HG03066 (cell line): ENCODE results near the gene NDUFS7.

ENCODE experiments used
- ATAC-seq: cut with Tn5 transposase; IDR thresholded peaks from one replicate; pipeline ENCODE4 v1.9.1; 2021; ENCODE audit warnings: low read depth; ENCODE audit not compliant: unreplicated experiment

The NDUFS7 gene

GRCh38 chr19:1384478-1385110 lies 887 bp downstream of the NDUFS7 start:
- ATAC-seq: no peak

- ATAC-seq: no peak
Observed at GRCh38 chr19:1385816-1386215, 2.1 kb downstream of the NDUFS7 start.

DNA sequence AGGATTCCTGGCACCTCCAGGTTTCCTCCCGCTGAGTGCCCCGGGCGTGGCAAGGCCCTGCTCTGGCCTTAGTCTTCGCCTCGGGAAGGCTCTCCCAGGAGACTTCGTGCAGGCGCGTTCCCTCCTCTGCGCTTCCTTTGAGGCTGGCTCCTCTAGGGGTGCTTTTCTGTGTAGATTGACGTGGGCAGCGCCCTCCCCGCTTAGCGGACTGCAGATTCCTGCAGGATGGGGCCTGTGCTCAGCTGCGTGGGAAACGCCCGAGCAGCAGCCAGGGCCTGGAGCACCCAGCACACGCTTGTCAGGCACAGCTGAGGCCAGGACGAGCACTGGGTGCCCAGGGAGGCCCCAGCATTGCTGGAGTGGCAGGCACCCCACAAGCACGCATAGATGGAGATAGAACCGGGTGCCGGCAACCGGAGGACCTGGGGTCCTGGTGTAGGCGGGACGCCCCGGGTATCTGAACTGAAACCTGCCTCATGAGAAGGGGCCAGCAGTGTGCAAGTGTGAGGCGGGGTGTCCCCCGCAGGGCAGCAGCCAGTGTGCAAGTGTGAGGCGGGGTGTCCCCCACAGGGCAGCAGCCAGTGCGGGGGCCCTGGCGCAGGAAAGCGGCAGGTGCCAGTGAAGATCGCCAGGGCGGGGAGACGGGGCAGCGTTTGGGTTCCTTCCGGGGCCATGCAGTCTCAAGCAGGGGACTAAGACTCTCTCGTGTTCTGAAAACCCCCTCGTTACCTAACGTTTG lies 3.4 kb downstream of the NDUFS7 start:
- ATAC-seq: no peak

DNA sequence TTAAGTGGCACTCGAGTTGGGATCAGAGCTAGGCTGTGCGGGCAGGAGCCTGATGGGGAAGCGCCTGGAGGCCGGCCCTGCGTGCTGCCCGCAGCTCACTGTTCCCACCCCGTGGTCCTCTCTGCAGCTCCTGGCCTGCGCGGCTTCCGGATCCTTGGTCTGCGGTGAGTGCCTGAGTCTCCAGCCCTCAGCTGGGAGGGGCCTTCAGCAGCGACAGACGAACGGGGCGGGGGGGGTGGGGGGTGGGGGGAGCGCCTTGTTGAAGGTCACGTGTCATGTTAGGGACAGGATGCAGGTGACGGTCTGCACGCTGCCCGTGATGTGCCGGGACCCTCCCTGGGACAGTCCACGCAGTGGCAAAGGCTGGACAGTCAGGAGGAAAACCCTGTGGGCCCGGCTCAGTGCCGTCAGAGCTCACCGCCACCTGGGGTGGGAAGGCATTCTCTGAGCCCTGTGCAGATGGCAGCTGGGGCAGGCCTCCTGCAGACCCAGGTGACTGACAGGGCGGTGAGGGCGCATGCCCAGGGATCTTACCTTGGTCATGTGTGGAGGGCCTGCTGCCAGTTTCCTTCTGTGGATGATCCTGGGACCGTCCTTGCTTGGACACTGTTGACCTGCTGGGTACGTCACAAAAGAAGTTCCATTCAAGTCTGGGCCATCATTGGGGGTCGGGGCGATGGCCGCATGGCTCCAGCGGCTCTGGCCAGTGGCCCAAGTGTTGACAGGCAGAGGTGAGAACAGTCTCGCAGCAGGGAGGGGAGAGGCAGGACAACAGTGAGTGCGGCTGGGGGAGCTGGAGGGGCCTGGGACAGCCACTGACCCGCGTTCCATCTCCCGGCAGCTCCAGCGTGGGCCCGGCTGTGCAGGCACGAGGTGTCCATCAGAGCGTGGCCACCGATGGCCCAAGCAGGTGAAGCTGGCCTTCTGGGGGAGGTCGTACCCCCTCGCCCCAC lies 4.3 kb downstream of the NDUFS7 start:
- no peak for ATAC-seq

- ATAC-seq: no peak
Observed at GRCh38 chr19:1388637-1389026, 4.9 kb downstream of the NDUFS7 start.

- ATAC-seq: no peak
Observed at GRCh38 chr19:1389033-1389940, 5.6 kb downstream of the NDUFS7 start.

- ATAC-seq: no peak
Observed at GRCh38 chr19:1390890-1391423, 7.2 kb downstream of the NDUFS7 start.

GRCh38 chr19:1392407-1392806 lies 8.7 kb downstream of the NDUFS7 start:
- ATAC-seq: no peak

GRCh38 chr19:1392939-1393530 lies 9.3 kb downstream of the NDUFS7 start:
- ATAC-seq: no peak

GRCh38 chr19:1393841-1394240 lies 10.1 kb downstream of the NDUFS7 start:
- ATAC-seq: no peak

GRCh38 chr19:1394252-1395193 lies 10.8 kb downstream of the NDUFS7 start:
- no peak for ATAC-seq

GRCh38 chr19:1395194-1396018 lies 11.7 kb downstream of the NDUFS7 start:
- no peak for ATAC-seq

DNA sequence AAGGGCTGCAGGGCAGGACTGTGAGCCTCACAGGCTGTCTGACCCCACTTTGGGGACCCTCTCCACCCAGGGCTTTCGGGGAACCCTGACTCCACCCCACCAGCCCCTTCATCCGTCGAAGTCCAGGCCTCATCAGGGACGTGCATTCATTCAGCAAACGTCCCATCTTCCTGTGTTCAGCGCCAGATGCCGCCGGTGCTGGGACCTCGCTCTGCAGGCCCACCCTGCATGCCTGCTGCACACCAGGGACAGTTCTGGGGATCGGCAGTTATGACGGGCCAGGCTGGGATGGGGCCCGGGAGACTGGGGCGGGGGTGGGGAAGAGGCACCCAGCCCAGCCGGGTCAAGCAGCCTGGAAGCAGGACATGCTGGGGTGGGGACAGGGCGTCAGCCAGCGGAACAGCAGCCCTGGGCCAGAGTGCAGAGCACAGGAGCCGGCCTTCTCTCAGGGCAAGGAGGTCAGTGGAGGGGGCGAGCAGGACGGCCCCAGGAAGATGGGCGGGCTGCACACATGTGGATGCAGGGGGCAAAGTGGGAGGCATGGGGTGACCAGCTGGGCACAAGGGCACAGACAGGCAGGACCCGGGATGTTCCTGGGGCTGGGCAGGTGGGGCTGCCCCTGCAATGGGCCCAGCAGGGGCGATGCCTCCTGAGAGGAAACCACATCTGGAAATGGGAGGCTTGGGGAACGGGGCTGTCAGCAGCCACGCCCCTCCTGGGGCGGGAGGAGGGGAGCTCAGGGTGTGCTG lies 12.5 kb downstream of the NDUFS7 start:
- ATAC-seq: no peak

DNA sequence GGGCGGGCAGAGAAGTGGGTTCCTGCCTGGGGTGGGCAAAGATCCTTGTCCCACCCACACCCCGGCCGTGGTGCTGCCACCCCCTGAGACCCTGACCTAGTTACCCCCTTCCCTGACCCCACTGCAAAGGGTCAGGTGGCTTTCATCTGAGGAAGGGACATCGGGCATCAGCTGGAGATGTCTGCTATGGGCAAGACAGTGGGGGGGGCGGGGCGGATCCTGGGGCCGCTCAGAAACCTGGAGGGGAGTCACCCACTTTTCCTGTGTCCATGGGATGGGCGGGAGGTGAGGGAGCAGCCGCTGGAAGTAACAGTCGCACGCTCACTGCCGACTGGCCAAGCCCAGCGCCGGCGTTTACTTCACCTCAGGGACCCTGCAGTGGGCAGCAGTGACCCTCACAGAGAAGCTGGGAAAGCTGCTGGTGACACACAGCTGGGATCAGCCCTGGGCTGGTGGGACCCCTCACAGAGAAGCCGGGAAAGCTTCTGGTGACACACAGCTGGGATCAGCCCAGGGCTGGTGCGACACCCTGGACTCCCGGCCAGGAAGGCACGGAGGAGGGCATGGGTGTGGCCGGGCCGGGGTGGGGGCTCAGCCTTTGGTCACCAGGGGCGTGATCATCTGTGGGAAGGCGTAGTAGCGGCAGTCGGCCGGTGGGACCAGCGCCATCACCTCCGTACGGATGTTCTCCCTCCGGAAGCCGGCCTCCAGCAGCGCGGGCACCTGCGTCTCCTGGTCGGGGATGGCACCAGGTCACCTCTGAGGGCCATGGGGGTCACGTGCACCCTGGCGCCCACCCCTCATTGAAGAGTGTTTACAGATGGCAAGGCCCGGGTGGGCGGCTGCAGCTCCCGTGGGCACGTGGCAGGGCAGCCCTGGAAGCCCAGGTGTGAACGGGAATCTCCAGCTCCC lies 13.3 kb downstream of the NDUFS7 start:
- no peak for ATAC-seq

GRCh38 chr19:1397838-1398237 lies 14.1 kb downstream of the NDUFS7 start:
- ATAC-seq: no peak

DNA sequence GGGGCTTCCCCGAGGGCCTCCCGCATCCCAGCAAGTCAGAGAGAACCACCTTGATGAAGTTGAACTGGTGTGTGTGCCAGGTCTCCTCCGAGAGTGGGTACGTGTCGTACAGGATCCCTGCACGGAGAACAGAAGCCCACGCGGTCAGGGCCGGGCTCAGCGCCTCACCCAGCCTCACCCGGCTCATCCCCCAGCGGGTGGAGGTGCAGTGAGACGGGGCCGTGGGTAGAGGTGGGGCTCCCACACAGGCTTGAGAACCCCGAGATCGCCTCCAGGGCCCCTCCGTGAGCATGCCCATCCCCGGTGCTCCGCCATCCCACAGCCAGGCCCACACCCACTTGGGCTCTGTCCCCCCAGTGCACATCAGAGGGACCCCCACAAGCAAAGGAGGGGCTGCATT lies 15.4 kb downstream of the NDUFS7 start:
- ATAC-seq: no peak
